ENCODE measurements around the gene PKP1. TPM values are rescaled to one million over a fixed set of nuclear protein-coding genes. Genes with fewer than 3 reads are reported as not detected.

Gene PKP1
- total RNA-seq, 1 experiment from 2014 or later, result 0.30 TPM

DNA sequence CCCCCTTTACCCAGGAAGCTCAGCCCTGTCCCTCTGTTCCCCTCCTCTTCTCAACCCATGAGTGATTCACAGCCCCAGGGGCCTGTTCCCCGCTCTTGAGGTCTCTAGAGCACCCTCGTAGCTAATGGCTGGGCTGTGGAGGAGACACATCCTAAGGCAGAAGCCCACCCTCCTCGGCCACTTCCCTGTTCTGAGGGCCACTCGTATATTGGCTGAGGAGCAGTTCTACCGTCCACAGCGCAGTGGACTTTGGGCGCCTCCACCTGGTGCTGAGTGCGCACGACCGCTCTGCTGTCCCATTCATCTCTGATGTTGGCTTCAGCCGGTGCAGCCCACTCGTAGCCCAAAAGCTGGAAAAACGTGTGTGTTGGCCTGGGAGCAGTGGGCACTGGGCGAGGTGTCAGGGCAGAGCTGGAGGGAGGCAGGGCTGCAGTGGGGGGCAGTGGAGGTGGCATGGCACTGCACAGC lies 24.5 kb upstream of the PKP1 start:
- no TSS peak for BruUV-seq (replicated peaks)
- H3K9me3 Mint-ChIP-seq (ENCODE audit: unreplicated experiment), result no peaks in the 10 kb centered on the region
- H3K36me3 Mint-ChIP-seq (ENCODE audit: insufficient read depth, unreplicated experiment), result no peaks in the 10 kb centered on the region
- no peak for TF ChIP-seq CTCF (IDR thresholded peaks at IDR 0.05; ENCODE audit: unreplicated experiment)
- no peaks in the 10 kb centered on the region for H3K27me3 Mint-ChIP-seq (ENCODE audit: insufficient read depth, unreplicated experiment)
- H3K27ac Mint-ChIP-seq (ENCODE audit: low read depth, unreplicated experiment), result no peak overlapping the region
- intact Hi-C loops (cut with micrococcal nuclease), result no loop called here
- H3K4me1 Mint-ChIP-seq (ENCODE audit: insufficient read depth, unreplicated experiment), result peaks cover 16% of the 10 kb centered on the region
- CTCF ChIA-PET, result interaction anchor here (0.7 to 22.1 kb wide), 19 partner anchors 9 to 288 kb away, joined by 3 to 474 read pairs (median 8); partner anchors contain the start of gene PKP1
- POLR2A ChIA-PET, result interaction anchor here (0.6 to 46.7 kb wide), 12 partner anchors 8 to 139 kb away, joined by 3 to 3819 read pairs (median 20); partner anchors contain the start of gene PKP1
- DNase-seq (ENCODE audit: unreplicated experiment), result no peak
- no peak overlapping the region for H3K4me3 Mint-ChIP-seq (ENCODE audit: unreplicated experiment)

- no peaks in the 10 kb centered on the region for H3K27me3 Mint-ChIP-seq (ENCODE audit: insufficient read depth, unreplicated experiment)
- H3K4me1 Mint-ChIP-seq (ENCODE audit: insufficient read depth, unreplicated experiment), result peaks cover 16% of the 10 kb centered on the region
- H3K36me3 Mint-ChIP-seq (ENCODE audit: insufficient read depth, unreplicated experiment), result no peaks in the 10 kb centered on the region
- POLR2A ChIA-PET, result interaction anchor here (0.6 to 46.7 kb wide), 29 partner anchors 8 to 1485 kb away, joined by 3 to 3819 read pairs (median 7); partner anchors contain the start of genes CSRP1, LAD1, PHLDA3 and PKP1
- no peaks in the 10 kb centered on the region for H3K9me3 Mint-ChIP-seq (ENCODE audit: unreplicated experiment)
- peak; percentile 56 for TF ChIP-seq CTCF (IDR thresholded peaks at IDR 0.05; ENCODE audit: unreplicated experiment)
- H3K27ac Mint-ChIP-seq (ENCODE audit: low read depth, unreplicated experiment), result peak overlapping the region; percentile 84
- peak; percentile 96 for DNase-seq (ENCODE audit: unreplicated experiment)
- no TSS peak for BruUV-seq (replicated peaks)
- intact Hi-C loops (cut with micrococcal nuclease), result loop anchor here (1.0 to 2.0 kb wide), 4 partner anchors 15 to 87 kb away; no protein-coding TSS in a partner anchor
- CTCF ChIA-PET, result interaction anchor here (0.5 to 22.1 kb wide), 35 partner anchors 8 to 718 kb away, joined by 3 to 474 read pairs (median 6); partner anchors contain the start of genes LAD1 and PKP1
- peak overlapping the region; percentile 38 for H3K4me3 Mint-ChIP-seq (ENCODE audit: unreplicated experiment)
Observed at GRCh38 chr1:201259476-201260235, 23.6 kb upstream of the PKP1 start.

DNA sequence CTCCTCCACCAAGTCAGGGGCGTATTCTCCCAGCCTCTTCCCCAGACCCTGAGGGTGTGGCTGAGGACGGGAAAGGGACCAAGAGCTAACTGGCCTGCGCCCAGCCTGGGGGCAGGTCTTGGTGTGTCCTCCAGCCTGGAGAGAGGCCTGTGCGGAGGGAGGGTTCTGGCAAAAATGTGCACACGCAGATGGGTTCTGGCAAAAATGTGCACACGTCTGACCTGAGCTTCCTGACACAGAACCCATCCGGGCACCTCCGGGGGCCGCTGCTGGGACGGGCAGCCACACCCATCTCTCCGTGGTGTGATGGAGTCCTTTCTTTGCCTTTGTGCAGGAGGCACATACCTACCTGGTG lies 23.1 kb upstream of the PKP1 start:
- ChIA-PET CTCF (interaction anchor here (0.7 to 22.1 kb wide), 25 partner anchors 10 to 252 kb away, joined by 3 to 474 read pairs (median 7); partner anchors contain the start of genes LAD1 and PKP1), POLR2A (interaction anchor here (0.6 to 46.7 kb wide), 25 partner anchors 9 to 694 kb away, joined by 3 to 3819 read pairs (median 7); partner anchors contain the start of genes CSRP1, LAD1, PHLDA3 and PKP1)
- Mint-ChIP-seq H3K36me3 (ENCODE audit: insufficient read depth, unreplicated experiment) (no peaks in the 10 kb centered on the region), H3K4me1 (ENCODE audit: insufficient read depth, unreplicated experiment) (peaks cover 16% of the 10 kb centered on the region), H3K27ac (ENCODE audit: low read depth, unreplicated experiment) (peak overlapping the region; percentile 84), H3K4me3 (ENCODE audit: unreplicated experiment) (peak overlapping the region; percentile 38), H3K9me3 (ENCODE audit: unreplicated experiment) (no peaks in the 10 kb centered on the region), H3K27me3 (ENCODE audit: insufficient read depth, unreplicated experiment) (no peaks in the 10 kb centered on the region)
- peak; percentile 93 for DNase-seq (ENCODE audit: unreplicated experiment)
- intact Hi-C loops (cut with micrococcal nuclease), result loop anchor here (1.0 to 2.0 kb wide), 4 partner anchors 15 to 86 kb away; no protein-coding TSS in a partner anchor
- TF ChIP-seq CTCF (IDR thresholded peaks at IDR 0.05; ENCODE audit: unreplicated experiment), result no peak
- BruUV-seq (replicated peaks), result no TSS peak

Measured in MCF 10A (cell line).